Activated CD4-positive, alpha-beta memory T cell treated with anti-CD3 and anti-CD28 coated beads, Interleukin-2, amount 10 ng/mL, durations not matched to agents 7 days and 5 days (primary cell): ENCODE measurements around the gene PPP1R27. TPM values are rescaled to one million over a fixed set of nuclear protein-coding genes. Genes with fewer than 3 reads are reported as not detected.

Source experiments
- CTCF ChIA-PET: fragments of 350-600 bp; sonication (Branson Sonifier 250); formaldehyde crosslinking; loops from one replicate; lab custom pipeline; 2021; ENCODE audit warnings: antibody characterized with exemption, inconsistent platforms; lab: Charles Lee
- POLR2A ChIA-PET: fragments of 350-600 bp; sonication (Branson Sonifier 250); formaldehyde crosslinking; loops from one replicate; lab custom pipeline; 2021; ENCODE audit warnings: antibody characterized with exemption; lab: Charles Lee
- DNase-seq: peaks from one replicate; pipeline ENCODE4 v3.0.0-alpha.2; 2020
- H3K27ac Mint-ChIP-seq: one replicate; pipeline ENCODE4 v1.8.0; 2021; ENCODE audit warnings: mild to moderate bottlenecking, mixed read lengths
- H3K27me3 Mint-ChIP-seq: one replicate; pipeline ENCODE4 v1.8.0; 2021; ENCODE audit warnings: mixed read lengths
- H3K36me3 Mint-ChIP-seq: one replicate; pipeline ENCODE4 v1.8.0; 2021; ENCODE audit warnings: low read depth, mixed read lengths
- H3K4me1 Mint-ChIP-seq: one replicate; pipeline ENCODE4 v1.8.0; 2021; ENCODE audit warnings: mixed read lengths
- H3K4me3 Mint-ChIP-seq: one replicate; pipeline ENCODE4 v1.8.0; 2021; ENCODE audit warnings: mild to moderate bottlenecking, mixed read lengths
- H3K9me3 Mint-ChIP-seq: one replicate; pipeline ENCODE4 v1.8.0; 2021; ENCODE audit warnings: mixed read lengths
- total RNA-seq, 2 experiments: library from RNA; stranded (reverse); gene quantifications; one replicate each; pipeline ENCODE4 v1.2.3, GENCODE V29; 2021

PPP1R27 gene
- total RNA-seq, 2 experiments from 2014 or later: not detected

DNA sequence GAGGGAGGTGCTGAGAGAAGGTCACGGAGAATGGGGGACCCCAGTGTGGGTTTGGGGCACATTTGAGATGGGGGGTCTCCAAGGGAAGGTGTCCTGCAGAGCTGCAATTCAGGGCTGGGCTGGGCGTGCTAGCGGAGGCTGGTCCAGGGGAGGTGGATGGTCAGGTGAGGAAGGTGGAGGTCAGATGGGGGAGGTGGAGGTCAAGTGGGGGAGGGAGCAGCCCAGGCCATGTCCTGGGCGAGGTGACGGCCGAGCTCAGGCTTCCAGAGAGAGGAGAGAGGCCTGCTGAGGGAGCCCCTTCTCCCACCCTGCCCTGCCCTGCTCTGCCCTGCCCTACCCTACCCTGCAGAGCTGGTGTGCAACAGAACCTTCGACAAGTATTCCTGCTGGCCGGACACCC, 24.4 kb downstream of the PPP1R27 start:
- no peaks in the 10 kb centered on the region for H3K4me1 Mint-ChIP-seq
- no peak overlapping the region for H3K27ac Mint-ChIP-seq
- ChIA-PET CTCF (no interaction called here), POLR2A (no interaction called here)
- no peaks in the 10 kb centered on the region for H3K9me3 Mint-ChIP-seq
- H3K4me3 Mint-ChIP-seq: no peak overlapping the region
- H3K27me3 Mint-ChIP-seq: peaks cover 10% of the 10 kb centered on the region
- DNase-seq: no peak
- H3K36me3 Mint-ChIP-seq: no peaks in the 10 kb centered on the region

DNA sequence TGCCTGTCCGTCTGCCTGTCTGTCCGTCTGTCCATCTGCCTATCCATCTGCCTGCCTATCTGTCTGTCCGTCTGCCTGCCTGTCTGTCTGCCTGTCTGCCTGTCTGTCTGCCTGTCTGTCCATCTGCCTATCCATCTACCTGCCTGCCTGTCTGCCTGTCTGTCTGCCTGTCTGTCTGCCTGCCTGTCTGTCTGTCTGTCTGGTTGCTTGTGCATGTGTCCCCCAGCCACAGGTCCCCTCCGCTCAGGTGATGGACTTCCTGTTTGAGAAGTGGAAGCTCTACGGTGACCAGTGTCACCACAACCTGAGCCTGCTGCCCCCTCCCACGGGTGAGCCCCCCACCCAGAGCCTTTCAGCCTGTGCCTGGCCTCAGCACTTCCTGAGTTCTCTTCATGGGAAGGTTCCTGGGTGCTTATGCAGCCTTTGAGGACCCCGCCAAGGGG, 25.3 kb downstream of the PPP1R27 start:
- Mint-ChIP-seq H3K27me3 (peaks cover 13% of the 10 kb centered on the region), H3K4me3 (no peak overlapping the region), H3K27ac (no peak overlapping the region), H3K36me3 (no peaks in the 10 kb centered on the region), H3K9me3 (no peaks in the 10 kb centered on the region), H3K4me1 (no peaks in the 10 kb centered on the region)
- POLR2A ChIA-PET: no interaction called here
- CTCF ChIA-PET: no interaction called here
- no peak for DNase-seq

DNA sequence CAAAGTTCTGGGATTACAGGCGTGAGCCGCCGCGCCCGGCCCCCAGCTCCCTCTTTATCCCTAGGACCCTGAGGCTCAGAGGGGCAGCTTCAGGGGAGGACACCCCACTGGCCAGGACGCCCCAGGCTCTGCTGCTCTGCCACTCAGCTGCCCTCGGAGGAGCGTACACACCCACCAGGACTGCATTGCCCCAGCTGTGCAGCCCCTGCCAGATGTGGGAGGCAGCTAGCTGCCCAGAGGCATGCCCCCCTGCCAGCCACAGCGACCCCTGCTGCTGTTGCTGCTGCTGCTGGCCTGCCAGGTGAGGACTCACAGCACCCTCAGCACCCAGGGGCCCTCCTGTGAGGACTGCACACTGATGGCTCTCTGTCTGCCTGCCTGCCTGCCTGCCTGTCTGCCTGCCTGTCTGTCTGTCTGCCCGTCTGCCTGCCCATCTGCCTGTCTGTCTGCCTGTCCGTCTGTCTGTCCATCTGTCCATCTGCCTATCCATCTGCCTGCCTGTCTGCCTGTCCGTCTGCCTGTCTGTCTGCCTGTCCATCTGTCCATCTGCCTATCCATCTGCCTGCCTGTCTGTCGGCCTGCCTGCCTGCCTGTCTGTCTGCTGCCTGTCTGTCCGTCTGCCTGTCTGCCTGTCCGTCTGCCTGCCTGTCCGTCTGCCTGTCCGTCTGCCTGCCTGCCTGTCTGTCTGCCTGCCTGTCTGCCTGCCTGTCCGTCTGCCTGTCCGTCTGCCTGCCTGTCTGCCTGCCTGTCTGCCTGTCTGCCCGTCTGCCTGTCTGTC, 25.9 kb downstream of the PPP1R27 start:
- no peaks in the 10 kb centered on the region for H3K9me3 Mint-ChIP-seq
- H3K4me3 Mint-ChIP-seq: no peak overlapping the region
- ChIA-PET CTCF (no interaction called here), POLR2A (no interaction called here)
- H3K36me3 Mint-ChIP-seq: no peaks in the 10 kb centered on the region
- H3K4me1 Mint-ChIP-seq: no peaks in the 10 kb centered on the region
- no peak overlapping the region for H3K27ac Mint-ChIP-seq
- DNase-seq: no peak
- peaks cover 13% of the 10 kb centered on the region for H3K27me3 Mint-ChIP-seq

DNA sequence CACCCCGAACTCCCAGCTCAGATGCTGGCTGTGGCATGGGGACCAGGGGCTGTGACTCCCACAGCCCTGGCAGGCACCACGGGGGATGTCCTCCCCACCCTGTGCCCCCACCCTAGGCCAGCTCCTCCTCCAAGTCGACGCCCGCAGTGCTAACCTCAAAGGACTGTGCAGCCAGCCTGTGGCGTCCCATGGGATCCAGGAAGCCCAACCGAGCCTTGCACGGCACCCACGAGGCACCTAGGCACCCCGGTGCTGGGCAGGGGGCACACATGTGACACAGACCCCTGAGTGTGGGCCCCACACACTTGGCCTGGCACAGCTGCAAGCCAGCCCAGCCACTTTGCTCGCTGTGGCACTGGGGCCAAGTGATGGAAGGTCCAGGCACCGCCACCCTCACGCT, 27.0 kb downstream of the PPP1R27 start:
- Mint-ChIP-seq H3K27me3 (peaks cover 18% of the 10 kb centered on the region), H3K4me1 (no peaks in the 10 kb centered on the region), H3K4me3 (no peak overlapping the region), H3K36me3 (no peaks in the 10 kb centered on the region), H3K9me3 (no peaks in the 10 kb centered on the region), H3K27ac (no peak overlapping the region)
- no peak for DNase-seq
- ChIA-PET CTCF (interaction anchor here (0.6 kb wide), 1 partner anchor 19 kb away, joined by 3 read pairs; no protein-coding TSS in a partner anchor), POLR2A (no interaction called here)

DNA sequence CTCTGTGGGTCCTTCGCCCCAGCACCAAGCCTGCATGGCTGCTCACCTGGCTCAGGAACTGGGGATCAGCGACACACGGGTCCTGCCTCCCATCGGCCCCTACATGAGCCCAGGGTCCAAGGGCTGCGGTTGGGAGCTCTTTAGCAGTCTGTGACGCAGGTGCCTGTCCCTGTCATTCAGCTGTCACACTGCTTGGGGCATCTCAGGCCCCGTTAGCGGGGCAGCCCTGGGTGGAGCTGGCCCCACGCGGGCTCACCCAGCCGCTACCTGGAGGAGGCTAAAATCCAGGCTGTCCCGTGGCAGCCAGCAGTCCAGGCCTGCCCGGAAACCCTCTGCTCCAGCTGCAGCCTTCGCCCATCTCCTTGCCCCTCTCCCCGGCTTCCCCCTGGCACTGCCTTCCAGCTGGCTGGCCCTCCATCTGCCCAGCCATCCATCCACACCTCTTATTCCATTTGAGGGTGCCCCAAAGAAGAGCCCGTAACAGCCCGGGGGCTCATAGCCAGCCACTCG, 27.6 kb downstream of the PPP1R27 start:
- DNase-seq: no peak
- Mint-ChIP-seq H3K27ac (no peak overlapping the region), H3K4me1 (no peaks in the 10 kb centered on the region), H3K9me3 (no peaks in the 10 kb centered on the region), H3K27me3 (peaks cover 24% of the 10 kb centered on the region), H3K36me3 (no peaks in the 10 kb centered on the region), H3K4me3 (no peak overlapping the region)
- CTCF ChIA-PET: no interaction called here
- POLR2A ChIA-PET: no interaction called here

DNA sequence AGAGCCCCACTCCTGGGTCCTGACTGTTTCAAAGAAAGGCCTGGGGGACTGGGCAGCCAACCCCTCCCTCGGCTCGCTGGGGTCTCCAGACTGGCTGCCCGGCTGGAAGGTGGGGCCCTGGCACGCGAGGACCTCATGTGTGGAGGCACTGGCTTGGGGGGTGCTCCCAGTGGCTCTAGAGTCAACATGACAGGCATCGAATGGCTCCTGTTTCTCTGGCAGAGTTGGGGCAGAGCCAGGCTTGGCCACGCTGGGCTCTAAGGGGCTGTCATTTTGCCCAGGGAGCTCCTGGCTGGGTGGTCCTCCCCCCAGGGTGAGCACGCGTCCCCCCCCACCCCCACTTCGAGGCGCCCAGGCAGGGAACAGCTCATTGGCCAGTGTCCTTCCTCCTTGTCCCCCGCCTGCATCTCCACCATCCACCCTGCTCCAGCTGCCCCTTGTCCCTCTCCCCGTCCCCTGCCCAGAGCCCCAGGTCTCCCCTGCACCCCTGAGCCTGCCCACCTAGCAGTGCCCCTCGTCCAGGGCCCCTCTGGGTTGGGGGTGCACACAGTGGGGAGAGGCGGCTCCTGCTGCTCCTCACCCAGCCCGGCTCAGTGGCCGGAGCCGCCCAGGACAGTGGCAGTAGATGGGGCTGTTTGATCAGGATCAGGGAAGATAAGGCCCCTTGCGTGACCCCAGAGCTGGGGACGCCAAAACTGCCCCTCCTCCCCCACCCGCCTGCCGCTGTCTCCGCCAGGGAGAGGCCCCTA, 28.2 kb downstream of the PPP1R27 start:
- Mint-ChIP-seq H3K27ac (no peak overlapping the region), H3K27me3 (peaks cover 30% of the 10 kb centered on the region), H3K4me1 (no peaks in the 10 kb centered on the region), H3K4me3 (no peak overlapping the region), H3K36me3 (no peaks in the 10 kb centered on the region), H3K9me3 (no peaks in the 10 kb centered on the region)
- CTCF ChIA-PET: no interaction called here
- POLR2A ChIA-PET: no interaction called here
- no peak for DNase-seq

DNA sequence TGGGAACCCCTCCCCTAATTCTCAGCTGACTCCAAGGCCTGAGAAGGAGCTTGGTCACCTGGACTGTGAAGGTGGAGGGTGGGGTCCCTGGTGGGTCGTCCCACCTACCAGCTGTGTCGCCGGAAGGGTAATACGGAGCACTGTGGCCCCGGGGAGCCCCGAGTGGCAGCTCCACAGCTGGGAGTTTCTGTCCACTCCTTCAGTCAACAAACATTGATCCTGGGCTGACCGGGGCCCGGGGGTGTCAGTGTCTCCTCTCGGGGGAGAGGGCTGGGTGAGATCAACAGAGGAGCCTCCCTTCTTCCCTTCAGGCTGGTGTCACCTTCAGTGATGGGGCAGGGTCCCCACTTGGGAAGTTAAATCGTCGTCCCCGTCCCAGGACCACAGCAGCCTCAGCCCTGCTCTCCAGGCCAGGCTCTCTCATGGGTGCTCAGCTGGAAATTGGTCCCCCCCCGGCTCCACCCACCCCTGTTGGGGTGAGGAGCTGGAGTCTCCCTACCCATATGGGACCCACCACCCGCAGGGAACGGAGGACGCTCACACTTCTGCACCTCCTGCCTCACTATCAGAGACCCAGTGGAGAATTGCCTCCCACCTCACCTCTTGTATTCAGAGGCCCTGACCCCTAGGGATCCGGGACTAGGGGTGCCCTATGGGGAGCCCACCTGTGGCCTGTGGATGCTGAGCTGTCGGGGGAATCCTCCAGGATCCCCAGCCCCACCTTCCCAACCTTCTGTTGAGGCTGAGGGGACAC, 29.0 kb downstream of the PPP1R27 start:
- no peak for DNase-seq
- ChIA-PET POLR2A (no interaction called here), CTCF (no interaction called here)
- H3K36me3 Mint-ChIP-seq: no peaks in the 10 kb centered on the region
- no peak overlapping the region for H3K27ac Mint-ChIP-seq
- no peaks in the 10 kb centered on the region for H3K4me1 Mint-ChIP-seq
- H3K27me3 Mint-ChIP-seq: peaks cover 34% of the 10 kb centered on the region
- H3K4me3 Mint-ChIP-seq: no peak overlapping the region
- H3K9me3 Mint-ChIP-seq: no peaks in the 10 kb centered on the region

DNA sequence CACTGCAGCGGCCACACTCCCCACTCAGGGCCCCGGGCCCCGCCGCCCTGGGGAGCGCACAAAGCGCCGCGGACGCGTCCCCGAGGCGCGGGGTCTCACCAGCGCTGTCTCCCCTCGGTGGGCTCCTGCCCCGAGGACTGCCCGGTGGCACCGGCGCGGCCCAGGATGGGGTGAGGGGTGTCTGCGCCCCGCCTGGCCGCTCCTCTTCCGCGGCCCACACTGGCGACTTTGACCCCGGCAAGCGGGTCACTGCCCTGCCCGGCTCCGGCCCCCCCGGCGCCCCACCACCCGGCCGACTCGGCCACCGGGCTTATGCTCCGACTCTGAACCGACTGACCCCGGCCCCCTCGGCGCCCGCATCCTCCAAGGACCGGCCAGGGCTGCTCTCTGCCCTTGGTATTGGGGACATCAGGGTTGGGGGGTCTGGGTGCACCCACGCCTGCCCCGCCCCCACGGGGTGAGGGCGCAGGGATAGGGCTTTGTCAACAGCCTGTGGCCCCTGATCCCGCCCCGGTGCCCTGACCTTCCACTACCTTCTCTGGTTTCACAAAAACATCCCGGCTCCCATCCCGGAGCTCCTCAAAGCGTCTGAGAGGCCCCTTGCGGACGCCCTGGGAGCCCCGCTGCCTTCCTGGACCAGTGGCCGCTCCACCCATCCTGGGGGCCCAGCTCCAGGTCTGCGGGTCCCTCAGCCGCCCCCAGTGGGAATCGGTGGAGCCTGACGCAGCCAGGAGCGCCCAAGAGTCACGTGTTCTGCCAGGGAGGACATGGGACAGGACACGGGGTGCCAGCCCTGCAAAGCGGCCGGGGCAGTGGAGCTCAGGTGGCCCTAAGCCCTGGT, 30.1 kb downstream of the PPP1R27 start:
- Mint-ChIP-seq H3K27me3 (peaks cover 39% of the 10 kb centered on the region), H3K4me3 (no peak overlapping the region), H3K27ac (no peak overlapping the region), H3K36me3 (no peaks in the 10 kb centered on the region), H3K4me1 (no peaks in the 10 kb centered on the region), H3K9me3 (no peaks in the 10 kb centered on the region)
- ChIA-PET CTCF (no interaction called here), POLR2A (no interaction called here)
- no peak for DNase-seq

DNA sequence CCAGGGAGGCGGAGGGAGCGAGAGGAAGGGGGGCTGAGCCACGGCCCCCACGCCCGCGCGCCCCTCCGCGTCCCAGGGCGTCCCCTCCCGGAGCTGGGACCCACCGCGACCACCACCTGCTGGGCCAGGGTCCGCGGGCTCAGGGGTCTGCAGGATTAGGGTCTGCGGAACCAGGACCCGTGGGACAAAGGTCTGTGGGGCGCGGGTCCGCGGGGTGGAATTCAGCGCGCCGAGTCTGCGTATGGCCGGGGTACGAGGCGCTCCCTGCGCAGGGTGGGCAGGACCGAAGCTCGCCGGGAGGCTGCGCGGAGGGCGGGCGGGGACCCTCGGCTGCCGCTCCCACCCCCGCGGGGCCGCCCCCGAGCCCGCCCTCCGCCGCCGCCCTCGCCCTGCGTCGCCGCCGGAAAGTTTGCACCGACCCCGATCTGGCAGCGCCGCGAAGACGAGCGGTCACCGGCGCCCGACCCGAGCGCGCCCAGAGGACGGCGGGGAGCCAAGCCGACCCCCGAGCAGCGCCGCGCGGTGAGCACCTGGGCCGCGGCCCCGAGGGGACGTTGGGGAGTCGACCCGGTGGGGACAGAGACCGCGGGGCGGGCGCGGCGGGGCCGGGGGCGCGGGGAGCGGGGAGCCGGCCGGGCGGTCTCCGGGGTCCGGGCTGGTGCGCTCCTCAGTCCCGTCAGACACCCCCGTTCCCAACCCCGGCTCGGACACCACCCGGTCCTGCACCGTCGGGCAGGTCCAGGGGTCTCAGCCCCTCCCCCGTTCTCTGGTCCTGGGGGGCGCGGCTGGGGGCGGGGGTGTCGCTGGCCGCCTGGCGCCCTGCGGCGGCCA, 30.9 kb downstream of the PPP1R27 start, which contains the start of gene GCGR:
GCGR (plus strand) TSS at position 423 of the 831 bp plus-strand sequence. CDS start 4,869 bp downstream, outside the sequence.
- ChIA-PET CTCF (no interaction called here), POLR2A (no interaction called here)
- Mint-ChIP-seq H3K4me3 (no peak within 1 kb of the TSS), H3K27ac (no peak within 1 kb of the TSS), H3K27me3 (peaks cover 34% of the 10 kb centered on the region), H3K4me1 (no peaks in the 10 kb centered on the region), H3K9me3 (no peaks in the 10 kb centered on the region), H3K36me3 (no peaks in the 10 kb centered on the region)
- no peak for DNase-seq

DNA sequence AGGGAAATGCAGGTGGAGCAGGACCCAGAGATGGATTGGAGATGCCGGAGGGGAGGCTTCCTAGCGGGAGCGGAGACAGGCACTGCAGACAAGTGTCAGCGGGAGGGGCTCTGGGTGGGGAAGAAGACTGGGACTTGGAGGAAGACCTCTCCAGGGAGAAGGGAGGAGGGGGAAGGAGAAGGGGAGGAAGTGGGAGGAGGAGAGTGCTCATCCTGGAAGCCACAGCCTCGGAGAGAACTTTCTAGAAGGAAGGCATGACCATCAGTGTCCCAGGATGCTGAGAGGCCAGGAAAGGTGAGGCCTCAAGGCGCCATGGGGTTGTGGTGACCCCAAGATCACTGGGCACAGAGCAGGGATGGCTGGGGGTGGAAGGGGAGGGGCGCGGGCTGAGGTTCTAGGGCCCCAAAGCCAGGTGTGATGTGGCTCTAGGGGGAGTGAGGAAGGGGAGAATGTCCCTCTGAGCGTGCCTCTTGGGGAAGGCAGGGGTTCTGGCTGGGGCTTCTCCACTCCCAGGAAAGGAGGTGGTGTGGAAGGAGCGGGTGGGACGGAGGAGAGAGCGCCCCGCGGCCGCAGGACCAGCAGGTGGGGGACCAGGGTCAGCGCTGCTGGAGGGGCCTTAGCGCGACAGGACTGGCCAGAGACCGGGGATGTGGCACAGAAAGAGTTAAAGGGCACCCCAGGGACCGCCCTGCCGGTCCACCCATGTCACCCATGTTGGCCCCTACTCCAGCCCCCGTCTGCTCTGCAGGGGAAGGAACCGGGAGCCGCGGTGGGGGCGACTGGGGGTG, 31.8 kb downstream of the PPP1R27 start:
- peaks cover 34% of the 10 kb centered on the region for H3K27me3 Mint-ChIP-seq
- no peak overlapping the region for H3K4me3 Mint-ChIP-seq
- ChIA-PET CTCF (no interaction called here), POLR2A (no interaction called here)
- no peaks in the 10 kb centered on the region for H3K4me1 Mint-ChIP-seq
- DNase-seq: no peak
- no peaks in the 10 kb centered on the region for H3K9me3 Mint-ChIP-seq
- H3K27ac Mint-ChIP-seq: no peak overlapping the region
- H3K36me3 Mint-ChIP-seq: no peaks in the 10 kb centered on the region

DNA sequence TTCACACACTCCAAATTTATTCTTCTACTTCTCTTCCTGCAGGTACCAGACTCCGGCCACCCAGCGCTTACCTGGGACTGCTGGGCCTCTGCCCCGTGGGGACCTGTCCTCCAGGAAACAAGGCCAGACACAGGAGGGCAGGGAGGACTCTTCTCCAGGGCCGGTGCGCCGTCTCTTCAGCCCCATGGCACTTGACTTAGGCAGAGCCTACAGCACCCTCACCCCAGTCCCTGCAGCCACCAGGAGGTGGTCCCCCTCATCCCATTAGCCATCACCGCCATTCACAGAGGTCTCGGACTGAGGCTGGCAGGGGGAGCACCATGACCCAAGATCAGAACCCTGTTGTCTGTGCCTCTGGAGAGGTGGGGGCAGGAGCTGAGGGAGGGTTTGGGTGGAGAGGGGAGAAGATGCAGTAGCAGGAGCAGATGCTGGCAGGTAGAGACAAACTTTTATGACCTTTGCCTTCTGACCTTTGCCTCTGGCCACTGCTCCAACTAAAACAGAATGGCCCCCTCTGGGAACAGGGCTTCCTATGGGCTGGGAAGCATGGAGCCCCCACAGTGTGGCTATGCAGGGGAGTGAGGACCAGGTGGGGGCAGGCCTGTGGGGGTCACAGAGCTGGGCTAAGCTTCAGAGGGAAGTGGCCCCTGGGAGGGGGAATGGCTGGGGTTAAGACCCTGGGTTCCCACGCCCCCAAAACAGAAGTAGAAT, 32.6 kb downstream of the PPP1R27 start:
- Mint-ChIP-seq H3K27me3 (peaks cover 32% of the 10 kb centered on the region), H3K9me3 (no peaks in the 10 kb centered on the region), H3K4me1 (no peaks in the 10 kb centered on the region), H3K27ac (no peak overlapping the region), H3K4me3 (no peak overlapping the region), H3K36me3 (no peaks in the 10 kb centered on the region)
- CTCF ChIA-PET: no interaction called here
- DNase-seq: no peak
- POLR2A ChIA-PET: no interaction called here
